Activated CD4-positive, alpha-beta memory T cell treated with anti-CD3 and anti-CD28 coated beads, Interleukin-2, amount 10 ng/mL, durations not matched to agents 7 days and 5 days (primary cell): ENCODE data around the gene TMEM97. TPM values are rescaled to one million over a fixed set of nuclear protein-coding genes. Genes with fewer than 3 reads are reported as not detected.
"Not testable (repeated sequence)": the region's sequence is repeated elsewhere in the genome, so short reads cannot be mapped to it uniquely, and the experiment has no call there.

ENCODE experiments used
- CTCF ChIA-PET: fragments of 350-600 bp; sonication (Branson Sonifier 250); formaldehyde crosslinking; loops from one replicate; lab custom pipeline; 2021; ENCODE audit warnings: antibody characterized with exemption, inconsistent platforms; lab: Charles Lee
- POLR2A ChIA-PET: fragments of 350-600 bp; sonication (Branson Sonifier 250); formaldehyde crosslinking; loops from one replicate; lab custom pipeline; 2021; ENCODE audit warnings: antibody characterized with exemption; lab: Charles Lee
- DNase-seq: peaks from one replicate; pipeline ENCODE4 v3.0.0-alpha.2; 2020
- H3K27ac Mint-ChIP-seq: one replicate; pipeline ENCODE4 v1.8.0; 2021; ENCODE audit warnings: mild to moderate bottlenecking, mixed read lengths
- H3K27me3 Mint-ChIP-seq: one replicate; pipeline ENCODE4 v1.8.0; 2021; ENCODE audit warnings: mixed read lengths
- H3K36me3 Mint-ChIP-seq: one replicate; pipeline ENCODE4 v1.8.0; 2021; ENCODE audit warnings: low read depth, mixed read lengths
- H3K4me1 Mint-ChIP-seq: one replicate; pipeline ENCODE4 v1.8.0; 2021; ENCODE audit warnings: mixed read lengths
- H3K4me3 Mint-ChIP-seq: one replicate; pipeline ENCODE4 v1.8.0; 2021; ENCODE audit warnings: mild to moderate bottlenecking, mixed read lengths
- H3K9me3 Mint-ChIP-seq: one replicate; pipeline ENCODE4 v1.8.0; 2021; ENCODE audit warnings: mixed read lengths
- total RNA-seq, 2 experiments: library from RNA; stranded (reverse); gene quantifications; one replicate each; pipeline ENCODE4 v1.2.3, GENCODE V29; 2021

Gene TMEM97
- total RNA-seq, 2 experiments from 2014 or later = 23.3 to 26.6 TPM

DNA sequence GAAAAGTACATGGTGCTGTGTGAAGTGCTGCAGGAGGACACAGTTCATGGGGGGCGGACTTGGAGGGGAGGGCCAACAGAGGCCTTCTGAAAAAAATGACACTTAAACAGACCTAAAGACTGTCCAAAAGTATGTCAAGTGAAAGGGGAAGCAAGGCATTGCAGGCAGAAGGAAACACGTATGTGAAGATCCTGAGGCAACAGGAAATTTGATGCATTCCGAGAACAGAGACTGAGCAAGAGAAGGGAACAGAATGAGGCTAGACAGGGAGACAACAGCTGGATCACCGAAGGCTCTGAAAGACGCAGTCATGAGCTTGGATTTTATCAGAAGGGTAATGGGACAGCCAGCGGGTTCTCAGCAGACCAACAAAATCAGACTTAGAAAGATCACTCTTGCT is 15.2 kb downstream of the TMEM97 start:
- Mint-ChIP-seq H3K4me3 (peak overlapping the region; percentile 98), H3K9me3 (no peaks in the 10 kb centered on the region), H3K27ac (peak overlapping the region; percentile 9), H3K36me3 (peaks cover 9% of the 10 kb centered on the region), H3K4me1 (peaks cover 46% of the 10 kb centered on the region), H3K27me3 (no peaks in the 10 kb centered on the region)
- CTCF ChIA-PET = interaction anchor here (1.2 to 3.9 kb wide), 2 partner anchors 16 to 24 kb away, joined by 5 to 36 read pairs; partner anchors contain the start of gene POLDIP2
- POLR2A ChIA-PET = interaction anchor here (2.2 to 3.8 kb wide), 5 partner anchors 8 to 37 kb away, joined by 8 to 91 read pairs (median 29); partner anchors contain the start of genes POLDIP2, SARM1, TMEM97 and VTN
- no peak for DNase-seq

DNA sequence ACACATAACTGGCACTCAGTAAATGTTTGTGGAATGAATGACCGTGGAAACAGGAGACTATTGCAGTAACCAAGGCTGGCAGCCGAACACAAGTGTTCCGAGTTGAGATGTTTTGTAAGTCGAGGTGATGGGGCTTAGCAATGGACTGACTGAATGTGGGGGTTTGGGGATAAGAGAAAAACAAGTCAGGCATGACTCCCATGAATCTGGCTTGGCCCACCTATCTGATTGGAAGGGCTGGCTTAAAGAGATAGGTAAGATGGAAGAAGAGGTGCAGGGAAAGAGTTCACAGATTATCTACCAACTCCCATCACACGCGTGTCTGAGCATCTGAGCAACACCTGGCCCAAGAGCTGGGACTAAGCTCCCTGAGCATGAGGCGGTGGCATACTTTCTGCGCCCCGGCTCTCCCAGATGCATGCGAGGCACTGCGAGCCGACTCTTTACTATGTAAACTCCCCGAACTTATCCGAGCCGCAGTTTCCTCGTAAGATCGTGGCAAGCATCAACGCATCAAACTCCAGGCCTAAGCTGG is 15.7 kb downstream of the TMEM97 start:
- no peak for DNase-seq
- CTCF ChIA-PET = interaction anchor here (0.8 to 3.9 kb wide), 9 partner anchors 9 to 527 kb away, joined by 3 to 36 read pairs (median 6); partner anchors contain the start of genes POLDIP2, RPL23A and TMEM97
- POLR2A ChIA-PET = interaction anchor here (1.0 to 3.8 kb wide), 13 partner anchors 9 to 1041 kb away, joined by 3 to 91 read pairs (median 8); partner anchors contain the start of genes PIGS, POLDIP2, SARM1 and SDF2
- H3K27me3 Mint-ChIP-seq = no peaks in the 10 kb centered on the region
- H3K4me1 Mint-ChIP-seq = peaks cover 46% of the 10 kb centered on the region
- H3K36me3 Mint-ChIP-seq = peaks cover 14% of the 10 kb centered on the region
- H3K4me3 Mint-ChIP-seq = peak overlapping the region; percentile 98
- peak overlapping the region; percentile 95 for H3K27ac Mint-ChIP-seq
- no peaks in the 10 kb centered on the region for H3K9me3 Mint-ChIP-seq

DNA sequence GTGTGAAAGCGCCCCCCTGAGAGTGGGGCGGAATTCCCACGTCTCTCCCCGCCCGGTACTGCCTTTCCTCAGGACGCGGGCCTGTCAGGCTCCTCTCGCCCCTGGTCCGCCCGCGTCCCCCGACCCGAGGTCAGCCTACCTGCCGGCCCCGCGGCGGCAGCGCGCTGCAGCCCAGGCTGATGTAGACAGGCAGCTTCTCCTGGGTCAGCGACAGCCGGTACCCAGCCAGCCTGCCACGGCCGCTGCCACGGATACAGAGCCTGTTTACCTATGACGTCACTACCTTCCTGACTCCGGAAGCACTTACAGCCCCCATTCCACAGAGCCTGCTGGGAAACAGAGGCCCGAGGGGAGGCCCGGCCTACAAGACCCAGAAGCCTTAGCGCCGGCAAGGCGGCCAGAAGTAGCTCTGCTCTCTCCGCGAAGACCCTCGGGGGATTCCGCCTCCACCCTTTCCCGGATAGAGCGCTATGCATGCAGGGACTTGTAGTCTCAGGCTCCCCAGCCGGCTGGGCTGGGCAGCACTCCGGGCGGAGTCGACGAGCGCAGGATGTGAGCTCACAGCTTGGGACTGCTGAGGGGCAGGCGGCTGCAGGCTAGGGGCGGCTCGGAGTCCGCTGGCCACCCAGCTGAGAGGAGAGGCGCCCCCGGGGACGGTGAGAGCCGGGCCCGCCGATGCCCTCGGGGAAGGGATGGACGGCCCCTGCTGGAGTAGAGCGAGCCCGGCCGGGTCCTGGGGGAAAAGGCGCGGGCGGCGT is 16.4 kb downstream of the TMEM97 start, which contains the start of the genes IFT20 and TNFAIP1:
IFT20 (minus strand) TSS at position 272 of the 758 bp plus-strand sequence. CDS start 3,487 bp downstream, outside the sequence.
TNFAIP1 (plus strand) TSS at position 561 of the 758 bp plus-strand sequence. CDS start 3,761 bp downstream, outside the sequence.
- peak within 1 kb of the TSS; percentile 95 for H3K27ac Mint-ChIP-seq
- peak within 1 kb of the TSS; percentile 98 for H3K4me3 Mint-ChIP-seq
- H3K4me1 Mint-ChIP-seq = peaks cover 46% of the 10 kb centered on the region
- peak; percentile 99 for DNase-seq
- ChIA-PET CTCF (interaction anchor here (0.7 to 3.9 kb wide), 12 partner anchors 10 to 528 kb away, joined by 3 to 36 read pairs (median 3); partner anchors contain the start of genes ALDOC, LYRM9, POLDIP2 and RPL23A), POLR2A (interaction anchor here (0.8 to 3.8 kb wide), 18 partner anchors 9 to 1042 kb away, joined by 3 to 91 read pairs (median 7); partner anchors contain the start of genes PHF12, PIGS, POLDIP2 and SARM1)
- H3K36me3 Mint-ChIP-seq = peaks cover 17% of the 10 kb centered on the region
- H3K27me3 Mint-ChIP-seq = no peaks in the 10 kb centered on the region
- H3K9me3 Mint-ChIP-seq = no peaks in the 10 kb centered on the region

DNA sequence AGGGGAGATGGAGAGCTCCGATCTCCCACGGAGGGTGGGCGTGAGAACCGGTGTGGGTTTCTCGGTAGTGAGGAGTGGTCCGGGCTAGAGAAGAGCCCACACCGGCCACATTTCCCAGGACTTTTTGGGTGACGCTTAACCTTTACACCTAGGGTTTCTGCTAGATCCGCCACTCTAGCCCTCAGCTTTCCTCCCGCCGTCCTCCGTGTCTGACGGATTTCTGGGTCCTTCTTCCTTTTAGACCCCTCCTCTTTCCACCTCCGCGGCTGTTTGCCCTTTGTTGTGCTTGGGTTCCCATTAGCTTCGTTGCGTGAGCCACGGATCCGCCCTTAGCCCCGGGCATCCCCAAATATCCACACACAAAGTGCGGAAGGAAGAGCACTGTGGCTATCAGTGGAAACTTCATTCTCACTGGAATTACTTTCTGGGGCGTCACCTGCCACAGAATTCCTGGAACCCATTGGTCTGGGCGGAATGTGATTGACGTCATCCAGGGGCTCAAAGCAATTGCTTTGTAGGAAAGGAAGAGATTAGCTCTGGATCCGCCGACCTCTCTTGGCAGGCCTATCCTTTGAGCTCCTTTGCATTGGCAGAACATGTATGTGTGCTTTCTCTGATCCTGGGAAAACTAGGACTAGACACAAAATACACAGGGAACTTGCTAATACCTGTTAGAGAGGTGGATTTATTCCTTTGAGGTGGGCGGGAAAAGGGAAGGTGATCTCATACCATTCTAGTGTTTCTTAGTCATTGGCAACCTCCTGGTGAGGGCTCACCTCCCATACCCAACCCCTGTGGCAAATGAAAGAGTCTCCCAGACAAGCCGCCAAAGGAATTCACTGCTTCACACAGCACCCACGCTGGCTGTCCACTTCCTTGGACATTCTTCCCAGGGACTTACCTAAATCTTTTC is 17.2 kb downstream of the TMEM97 start:
- Mint-ChIP-seq H3K4me3 (peak overlapping the region; percentile 98), H3K36me3 (peaks cover 21% of the 10 kb centered on the region), H3K27ac (peak overlapping the region; percentile 95), H3K4me1 (peaks cover 46% of the 10 kb centered on the region), H3K9me3 (no peaks in the 10 kb centered on the region), H3K27me3 (no peaks in the 10 kb centered on the region)
- peak; percentile 35 for DNase-seq
- POLR2A ChIA-PET = interaction anchor here (0.8 to 3.8 kb wide), 18 partner anchors 10 to 1043 kb away, joined by 3 to 91 read pairs (median 7); partner anchors contain the start of genes PHF12, PIGS, POLDIP2 and SARM1
- CTCF ChIA-PET = interaction anchor here (0.7 to 3.9 kb wide), 11 partner anchors 11 to 529 kb away, joined by 3 to 36 read pairs (median 3); partner anchors contain the start of genes ALDOC, LYRM9, POLDIP2 and RPL23A

DNA sequence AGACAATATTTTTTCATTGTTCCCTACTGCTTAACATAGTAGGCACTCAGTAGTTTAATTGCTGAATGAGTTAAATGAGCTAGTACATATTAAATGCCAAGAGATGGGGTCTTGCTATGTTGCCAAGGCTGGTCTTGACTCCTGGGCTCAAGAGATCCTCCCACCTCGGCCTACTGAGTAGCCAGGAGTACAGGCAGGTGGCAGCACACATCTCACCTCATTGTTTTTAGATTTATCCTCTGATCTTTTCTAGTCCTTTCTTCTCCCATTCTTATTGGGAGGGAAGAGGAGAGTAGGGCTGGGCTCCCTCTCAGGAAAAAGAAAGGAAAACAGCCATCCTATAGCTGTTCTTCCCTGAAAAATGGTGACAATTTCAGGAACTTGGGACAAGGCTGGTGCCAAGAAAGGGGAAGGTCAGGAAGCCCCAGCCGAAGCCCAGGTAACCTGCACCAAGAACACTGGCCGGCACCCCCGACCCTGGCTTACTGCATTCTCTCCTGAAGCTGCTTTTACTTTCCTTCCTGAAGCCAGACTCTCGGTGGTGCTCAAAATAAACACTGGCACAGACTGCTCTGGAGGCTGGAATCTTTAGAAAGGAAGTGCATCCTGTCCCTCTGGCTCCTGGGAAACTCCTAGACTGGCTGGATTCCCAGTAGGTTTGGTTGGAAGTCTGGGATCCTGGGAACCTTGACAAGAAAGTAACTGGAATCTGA is 19.2 kb downstream of the TMEM97 start:
- H3K4me1 Mint-ChIP-seq = peaks cover 41% of the 10 kb centered on the region
- ChIA-PET POLR2A (interaction anchor here (1.6 to 2.1 kb wide), 2 partner anchors 9 to 19 kb away, joined by 4 to 13 read pairs; partner anchors contain the start of gene POLDIP2), CTCF (interaction anchor here (3.2 kb wide), 1 partner anchor 78 kb away, joined by 13 read pairs; no protein-coding TSS in a partner anchor)
- no peaks in the 10 kb centered on the region for H3K27me3 Mint-ChIP-seq
- H3K4me3 Mint-ChIP-seq = peak overlapping the region; percentile 98
- no peaks in the 10 kb centered on the region for H3K9me3 Mint-ChIP-seq
- H3K27ac Mint-ChIP-seq = no peak overlapping the region
- peaks cover 35% of the 10 kb centered on the region for H3K36me3 Mint-ChIP-seq
- no peak for DNase-seq

DNA sequence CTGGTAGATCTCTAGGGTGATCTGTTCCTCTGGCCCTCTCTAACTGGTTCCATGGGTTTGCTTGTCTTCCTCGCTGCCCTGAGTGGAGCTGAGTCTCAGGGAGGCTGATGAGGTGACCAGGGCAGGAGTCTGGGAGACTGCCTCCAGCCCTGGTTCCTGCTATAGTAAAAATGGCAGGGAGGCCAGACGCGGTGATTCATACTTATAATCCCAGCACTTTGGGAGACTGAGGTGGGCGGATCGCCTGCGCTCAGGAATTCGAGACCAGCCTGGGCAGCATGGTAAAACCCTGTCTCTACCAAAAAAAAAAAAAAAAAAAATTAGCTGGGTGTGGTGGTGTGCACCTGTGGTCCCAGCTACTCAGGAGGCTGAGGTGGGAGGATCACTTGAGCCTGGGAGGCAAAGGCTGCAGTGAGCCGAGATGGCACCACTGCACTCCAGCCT is 19.8 kb downstream of the TMEM97 start:
- CTCF ChIA-PET = interaction anchor here (0.7 kb wide), 1 partner anchor 48 kb away, joined by 3 read pairs; no protein-coding TSS in a partner anchor
- H3K4me3 Mint-ChIP-seq, H3K9me3 Mint-ChIP-seq, H3K27ac Mint-ChIP-seq, DNase-seq, H3K27me3 Mint-ChIP-seq: not testable (repeated sequence)
- POLR2A ChIA-PET = interaction anchor here (1.6 to 2.1 kb wide), 2 partner anchors 8 to 18 kb away, joined by 4 to 13 read pairs; partner anchors contain the start of gene POLDIP2
- Mint-ChIP-seq H3K4me1 (peaks cover 38% of the 10 kb centered on the region), H3K36me3 (peaks cover 38% of the 10 kb centered on the region)

DNA sequence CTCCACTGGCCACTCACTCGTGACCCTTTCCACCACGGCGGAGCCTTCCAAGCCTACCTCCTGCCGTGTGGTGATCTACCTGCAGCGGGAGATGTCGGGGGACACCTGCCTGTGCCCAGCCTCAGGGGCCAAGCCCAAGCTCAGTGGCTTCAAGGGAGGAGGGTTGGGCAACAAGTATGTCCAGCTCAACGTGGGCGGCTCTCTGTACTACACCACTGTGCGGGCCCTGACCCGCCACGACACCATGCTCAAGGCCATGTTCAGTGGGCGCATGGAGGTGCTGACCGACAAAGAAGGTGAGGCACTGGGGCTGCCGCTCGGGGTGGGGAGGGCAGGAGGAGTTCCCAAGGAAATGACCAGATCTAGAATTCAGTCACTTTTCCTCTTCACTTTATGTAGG is 20.4 kb downstream of the TMEM97 start:
- POLR2A ChIA-PET = no interaction called here

DNA sequence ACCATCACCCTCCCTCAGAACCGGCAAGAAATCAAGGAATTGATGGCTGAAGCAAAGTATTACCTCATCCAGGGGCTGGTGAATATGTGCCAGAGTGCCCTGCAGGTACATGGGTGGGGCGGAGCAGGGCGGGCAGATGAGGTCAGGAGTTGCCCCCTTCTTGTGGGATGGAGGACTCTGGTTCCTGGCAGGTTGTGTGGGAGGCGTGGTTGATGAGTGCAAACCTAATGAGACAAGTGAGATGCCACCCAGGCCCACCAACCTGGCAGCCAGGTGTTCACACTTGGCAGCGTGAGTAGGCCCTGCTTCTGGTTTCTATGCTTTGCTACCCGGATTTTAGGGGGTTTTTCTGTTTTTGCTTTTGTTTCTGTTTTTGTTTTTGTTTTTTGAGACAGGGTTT is 21.4 kb downstream of the TMEM97 start:
- Mint-ChIP-seq H3K4me1 (peaks cover 24% of the 10 kb centered on the region), H3K9me3 (no peaks in the 10 kb centered on the region), H3K36me3 (peaks cover 48% of the 10 kb centered on the region), H3K27ac (no peak overlapping the region), H3K4me3 (no peak overlapping the region), H3K27me3 (no peaks in the 10 kb centered on the region)
- DNase-seq = no peak
- POLR2A ChIA-PET = no interaction called here
- CTCF ChIA-PET = no interaction called here

More for the DNA sequence above, 20.4 kb downstream of the TMEM97 start:
- DNase-seq = no peak
- Mint-ChIP-seq H3K4me3 (no peak overlapping the region), H3K27me3 (no peaks in the 10 kb centered on the region), H3K27ac (no peak overlapping the region), H3K36me3 (peaks cover 45% of the 10 kb centered on the region), H3K4me1 (peaks cover 32% of the 10 kb centered on the region), H3K9me3 (no peaks in the 10 kb centered on the region)
- CTCF ChIA-PET = interaction anchor here (0.7 kb wide), 1 partner anchor 48 kb away, joined by 3 read pairs; no protein-coding TSS in a partner anchor

DNA sequence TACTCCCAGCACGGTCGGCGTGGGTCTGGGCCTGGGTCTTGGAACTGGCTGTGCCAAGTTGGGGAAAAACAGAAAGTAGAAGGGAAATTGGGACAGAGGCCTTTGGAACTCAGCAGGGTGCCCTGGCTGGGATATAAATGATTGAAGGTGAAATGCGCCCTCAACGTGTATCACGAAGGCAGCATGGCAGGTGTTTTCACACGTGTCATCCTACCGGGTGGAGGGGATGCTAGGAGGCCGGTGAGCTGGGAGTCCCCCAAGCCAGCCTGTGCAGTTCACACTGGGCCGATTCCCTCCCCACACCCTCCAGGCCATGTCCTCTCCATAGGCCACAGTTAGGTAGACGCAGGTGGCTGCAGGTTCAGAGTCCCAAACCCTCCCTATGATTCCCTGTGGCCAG is 22.5 kb downstream of the TMEM97 start:
- no peak for DNase-seq
- no peak overlapping the region for H3K27ac Mint-ChIP-seq
- peaks cover 56% of the 10 kb centered on the region for H3K36me3 Mint-ChIP-seq
- ChIA-PET CTCF (no interaction called here), POLR2A (interaction anchor here (2.8 kb wide), 1 partner anchor 16 kb away, joined by 19 read pairs; the partner anchor contains the start of gene POLDIP2)
- H3K9me3 Mint-ChIP-seq = no peaks in the 10 kb centered on the region
- H3K27me3 Mint-ChIP-seq = no peaks in the 10 kb centered on the region
- no peak overlapping the region for H3K4me3 Mint-ChIP-seq
- H3K4me1 Mint-ChIP-seq = peaks cover 20% of the 10 kb centered on the region

DNA sequence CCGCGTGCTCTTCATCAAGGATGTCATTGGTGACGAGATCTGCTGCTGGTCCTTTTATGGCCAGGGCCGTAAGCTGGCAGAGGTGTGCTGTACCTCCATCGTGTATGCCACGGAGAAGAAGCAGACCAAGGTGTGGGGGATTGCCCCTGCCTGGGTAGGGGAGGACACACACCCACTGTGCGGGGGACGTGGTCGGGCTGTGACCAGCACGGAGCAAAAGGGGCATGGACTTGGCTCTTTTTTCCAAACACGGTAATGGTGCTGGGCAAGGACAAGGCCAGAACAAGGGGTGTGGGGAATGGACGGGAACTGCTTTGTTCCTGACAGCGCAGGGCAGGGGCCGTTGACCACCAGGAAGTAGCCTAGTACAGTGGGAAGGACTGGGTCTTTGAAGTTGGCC is 23.3 kb downstream of the TMEM97 start:
- H3K27ac Mint-ChIP-seq = no peak overlapping the region
- no peaks in the 10 kb centered on the region for H3K9me3 Mint-ChIP-seq
- peaks cover 12% of the 10 kb centered on the region for H3K4me1 Mint-ChIP-seq
- POLR2A ChIA-PET = interaction anchor here (2.8 kb wide), 1 partner anchor 15 kb away, joined by 19 read pairs; the partner anchor contains the start of gene POLDIP2
- CTCF ChIA-PET = no interaction called here
- no peak for DNase-seq
- no peak overlapping the region for H3K4me3 Mint-ChIP-seq
- H3K36me3 Mint-ChIP-seq = peaks cover 61% of the 10 kb centered on the region
- H3K27me3 Mint-ChIP-seq = no peaks in the 10 kb centered on the region

DNA sequence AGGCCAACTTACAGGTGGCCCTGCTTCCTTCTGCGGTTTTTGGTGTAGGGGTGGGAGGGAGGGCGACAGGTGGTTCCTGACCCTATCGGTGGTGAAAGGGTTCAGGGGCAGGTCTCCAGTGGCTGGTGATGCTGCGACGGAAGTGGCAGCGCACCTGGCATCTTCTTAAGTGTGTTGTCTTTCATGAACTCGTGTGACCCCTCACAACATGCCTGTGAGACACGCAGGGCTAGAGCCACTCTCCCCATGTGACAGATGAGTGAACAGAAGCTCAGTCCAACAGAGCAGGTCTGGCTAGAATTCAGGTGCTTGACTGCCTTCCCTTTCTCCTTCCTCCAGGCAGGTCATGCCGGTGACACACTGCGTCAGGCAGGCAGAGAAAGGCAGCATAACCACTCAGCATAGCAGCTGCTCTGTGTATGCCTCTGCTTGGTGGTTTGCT is 24.5 kb downstream of the TMEM97 start:
- Mint-ChIP-seq H3K27me3 (no peaks in the 10 kb centered on the region), H3K9me3 (no peaks in the 10 kb centered on the region), H3K4me3 (no peak overlapping the region), H3K4me1 (peaks cover 2% of the 10 kb centered on the region), H3K27ac (no peak overlapping the region), H3K36me3 (peaks cover 65% of the 10 kb centered on the region)
- POLR2A ChIA-PET = interaction anchor here (2.8 to 5.8 kb wide), 2 partner anchors 8 to 14 kb away, joined by 19 to 35 read pairs; partner anchors contain the start of genes IFT20, POLDIP2 and TNFAIP1
- CTCF ChIA-PET = no interaction called here
- DNase-seq = no peak
